GM12874 (cell line): ENCODE data around the gene PCOLCE2.

Source experiments
- CTCF ChIP-seq: IDR thresholded peaks from 2 replicates; pipeline ENCODE4 v1.5.1; 2011; ENCODE audit warnings: low read depth, mild to moderate bottlenecking, control low read depth, low read length, moderate library complexity; ENCODE audit not compliant: insufficient read depth

PCOLCE2 gene

DNA sequence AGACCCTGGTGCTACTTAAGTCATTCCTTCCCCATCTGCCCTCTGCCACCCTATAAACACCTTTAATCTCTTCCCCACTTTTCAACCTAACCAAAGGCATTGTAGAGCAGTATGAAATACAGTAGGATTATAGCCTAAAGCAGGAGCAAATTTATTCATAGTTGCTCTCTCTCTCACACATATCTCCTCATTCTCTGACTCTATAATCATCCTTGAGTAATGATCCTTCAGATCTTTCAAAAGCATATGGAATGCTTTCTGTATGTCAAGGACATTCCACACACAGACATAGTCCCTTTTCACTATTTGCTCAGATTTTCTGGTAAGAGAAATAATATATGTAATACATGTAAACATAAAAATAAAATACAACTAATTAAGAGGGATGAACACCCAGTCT is 111.0 kb downstream of the PCOLCE2 start:
- TF ChIP-seq CTCF = no peak

DNA sequence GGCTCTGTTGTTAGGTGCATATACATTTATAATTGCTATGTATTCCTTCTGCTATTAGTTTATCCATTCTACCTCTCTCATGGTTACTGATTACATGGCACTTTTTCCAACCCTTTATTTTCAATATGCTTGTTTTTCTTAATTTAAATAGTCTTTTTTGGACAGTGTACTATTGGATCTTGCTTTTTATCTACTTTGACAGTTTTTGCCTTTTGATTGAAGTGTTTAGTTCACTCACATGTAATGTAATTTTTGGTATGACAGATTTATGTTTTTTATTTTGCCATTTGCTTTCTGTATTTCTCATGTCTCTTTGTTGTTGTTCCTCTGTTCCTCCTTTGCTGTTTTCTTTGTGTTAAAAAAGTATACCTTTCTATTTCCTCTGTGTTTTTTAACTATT is 120.5 kb downstream of the PCOLCE2 start:
- no peak for TF ChIP-seq CTCF
